Thyroid gland (tissue), 4 donors: ENCODE data around the gene TBCD.

Source experiments
- POLR2A ChIP-seq, 2 donors: fragments of 450-650 bp; IDR thresholded peaks; one replicate each; pipeline ENCODE4 v1.6.1; 2017; ENCODE audit warnings: antibody characterized with exemption in 2 of 2, mild to moderate bottlenecking in 2 of 2, moderate library complexity in 1 of 2
- TF ChIP-seq, protein P1 (sequence below), 6 experiments: fragments of 200-600 bp in 3 of 6; fragments of 450-650 bp in 3 of 6; sonication (generic) in 3 of 6; IDR thresholded peaks; one replicate each; pipeline ENCODE4 v1.5.1; 2016 to 2019; ENCODE audit warnings: antibody characterized with exemption in 6 of 6, mild to moderate bottlenecking in 2 of 6, inconsistent platforms in 1 of 6, moderate library complexity in 1 of 6

DNA sequence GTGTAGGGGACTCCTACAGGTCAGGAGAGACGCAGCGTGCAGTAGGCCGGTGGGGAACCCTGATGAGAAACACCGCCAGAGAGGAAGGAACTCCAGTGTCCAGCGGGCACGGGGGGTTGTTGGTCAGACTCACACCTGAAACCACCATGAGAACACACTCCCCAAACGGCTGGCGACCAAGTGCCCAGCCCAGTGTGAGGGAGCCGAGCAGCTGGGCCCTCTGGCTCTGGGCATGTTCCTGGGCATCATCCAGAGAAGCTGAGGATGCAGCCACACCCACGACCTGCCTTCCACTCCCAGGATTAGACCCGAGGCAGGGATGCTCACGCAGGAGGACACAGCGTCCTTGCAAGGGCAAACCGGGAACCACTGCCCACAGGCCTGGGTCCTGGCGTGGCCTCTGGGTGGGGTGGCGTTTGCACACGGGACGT is 196.2 kb downstream of the TBCD start:
- TF ChIP-seq, protein P1, sequence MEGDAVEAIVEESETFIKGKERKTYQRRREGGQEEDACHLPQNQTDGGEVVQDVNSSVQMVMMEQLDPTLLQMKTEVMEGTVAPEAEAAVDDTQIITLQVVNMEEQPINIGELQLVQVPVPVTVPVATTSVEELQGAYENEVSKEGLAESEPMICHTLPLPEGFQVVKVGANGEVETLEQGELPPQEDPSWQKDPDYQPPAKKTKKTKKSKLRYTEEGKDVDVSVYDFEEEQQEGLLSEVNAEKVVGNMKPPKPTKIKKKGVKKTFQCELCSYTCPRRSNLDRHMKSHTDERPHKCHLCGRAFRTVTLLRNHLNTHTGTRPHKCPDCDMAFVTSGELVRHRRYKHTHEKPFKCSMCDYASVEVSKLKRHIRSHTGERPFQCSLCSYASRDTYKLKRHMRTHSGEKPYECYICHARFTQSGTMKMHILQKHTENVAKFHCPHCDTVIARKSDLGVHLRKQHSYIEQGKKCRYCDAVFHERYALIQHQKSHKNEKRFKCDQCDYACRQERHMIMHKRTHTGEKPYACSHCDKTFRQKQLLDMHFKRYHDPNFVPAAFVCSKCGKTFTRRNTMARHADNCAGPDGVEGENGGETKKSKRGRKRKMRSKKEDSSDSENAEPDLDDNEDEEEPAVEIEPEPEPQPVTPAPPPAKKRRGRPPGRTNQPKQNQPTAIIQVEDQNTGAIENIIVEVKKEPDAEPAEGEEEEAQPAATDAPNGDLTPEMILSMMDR (IDR thresholded peaks at IDR 0.05) = no peak
- no peak for TF ChIP-seq POLR2A (IDR thresholded peaks at IDR 0.05)
